Brain microvascular endothelial cell (primary cell): Measurements from ENCODE around the gene ADRA2C.

Source experiments
- DNase-seq: peaks from one replicate; pipeline ENCODE4 v3.0.0-alpha.2; 2020
- H3K27ac ChIP-seq: fragments of 250-450 bp; sonication (Bioruptor Pico); 2 replicates; pipeline ENCODE4 v1.5.1; 2020; ENCODE audit warnings: mild to moderate bottlenecking, moderate library complexity
- H3K27me3 ChIP-seq: fragments of 250-450 bp; sonication (Bioruptor Pico); replicated peaks from 2 replicates; pipeline ENCODE4 v1.5.1; 2020; ENCODE audit warnings: mild to moderate bottlenecking
- H3K36me3 ChIP-seq: fragments of 250-450 bp; sonication (Bioruptor Pico); replicated peaks from 2 replicates; pipeline ENCODE4 v1.5.1; 2020; ENCODE audit warnings: mild to moderate bottlenecking
- H3K4me3 ChIP-seq: 2 replicates; pipeline ENCODE4 v1.5.1; 2011; ENCODE audit warnings: low read depth, mild to moderate bottlenecking, control low read depth, low read length, moderate library complexity
- in situ Hi-C: cut with HindIII; loops from 2 replicates; pipeline ENCODE4 v1.10.0; 2017; ENCODE audit warnings: low sequenced_read_pairs, low pct_ligation_motif_present
- TF ChIP-seq, protein P1 (sequence below): IDR thresholded peaks from 2 replicates; pipeline ENCODE4 v1.5.1; 2011; ENCODE audit warnings: low read depth, mild to moderate bottlenecking, moderate library complexity, low read length, control low read depth, inconsistent platforms; ENCODE audit errors: missing control alignments

The ADRA2C gene

DNA sequence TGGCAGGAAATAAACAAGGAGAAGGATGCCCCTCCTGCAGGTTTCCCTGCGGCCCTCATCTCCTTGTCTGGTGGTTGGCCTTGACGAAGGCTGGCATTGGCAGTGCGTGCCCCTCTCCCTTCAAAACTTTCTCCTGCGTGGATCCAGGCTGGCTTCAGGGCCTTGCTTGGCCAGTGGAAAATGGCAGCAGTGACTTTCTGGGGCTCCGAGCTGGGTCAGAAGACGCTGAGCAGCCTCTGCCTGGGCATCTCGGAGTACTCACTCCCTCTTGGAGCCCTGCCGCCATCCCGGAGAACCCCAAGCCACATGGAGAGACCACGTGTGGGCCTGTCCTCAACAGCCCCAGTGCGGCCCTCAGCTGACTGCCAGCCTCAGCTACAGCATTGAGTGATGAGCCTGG, 39.5 kb downstream of the ADRA2C start:
- no peak overlapping the region for H3K27ac ChIP-seq
- H3K27me3 ChIP-seq = no peaks in the 10 kb centered on the region
- TF ChIP-seq, protein P1, sequence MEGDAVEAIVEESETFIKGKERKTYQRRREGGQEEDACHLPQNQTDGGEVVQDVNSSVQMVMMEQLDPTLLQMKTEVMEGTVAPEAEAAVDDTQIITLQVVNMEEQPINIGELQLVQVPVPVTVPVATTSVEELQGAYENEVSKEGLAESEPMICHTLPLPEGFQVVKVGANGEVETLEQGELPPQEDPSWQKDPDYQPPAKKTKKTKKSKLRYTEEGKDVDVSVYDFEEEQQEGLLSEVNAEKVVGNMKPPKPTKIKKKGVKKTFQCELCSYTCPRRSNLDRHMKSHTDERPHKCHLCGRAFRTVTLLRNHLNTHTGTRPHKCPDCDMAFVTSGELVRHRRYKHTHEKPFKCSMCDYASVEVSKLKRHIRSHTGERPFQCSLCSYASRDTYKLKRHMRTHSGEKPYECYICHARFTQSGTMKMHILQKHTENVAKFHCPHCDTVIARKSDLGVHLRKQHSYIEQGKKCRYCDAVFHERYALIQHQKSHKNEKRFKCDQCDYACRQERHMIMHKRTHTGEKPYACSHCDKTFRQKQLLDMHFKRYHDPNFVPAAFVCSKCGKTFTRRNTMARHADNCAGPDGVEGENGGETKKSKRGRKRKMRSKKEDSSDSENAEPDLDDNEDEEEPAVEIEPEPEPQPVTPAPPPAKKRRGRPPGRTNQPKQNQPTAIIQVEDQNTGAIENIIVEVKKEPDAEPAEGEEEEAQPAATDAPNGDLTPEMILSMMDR = no peak
- DNase-seq = no peak
- H3K4me3 ChIP-seq = no peak overlapping the region
- in situ Hi-C loops = no loop called here
- H3K36me3 ChIP-seq = no peaks in the 10 kb centered on the region

DNA sequence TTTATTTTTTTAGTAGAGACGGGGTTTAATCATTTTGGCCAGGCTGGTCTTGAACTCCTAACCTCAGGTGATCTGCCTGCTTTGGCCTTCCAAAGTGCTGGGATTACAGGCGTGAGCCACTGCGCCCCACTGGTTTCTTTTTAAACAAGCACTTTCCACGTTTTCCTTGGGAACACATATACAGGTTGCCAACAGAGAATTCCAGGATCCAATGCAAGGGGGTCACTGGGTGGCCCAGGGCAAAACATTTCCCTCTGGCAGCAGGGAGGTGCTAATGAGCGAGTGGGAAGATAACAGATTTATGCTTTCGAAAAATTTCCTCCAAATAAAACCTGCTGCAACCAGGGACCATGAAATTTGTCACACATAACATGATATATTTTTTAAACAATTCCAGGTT, 41.1 kb downstream of the ADRA2C start:
- Histone ChIP-seq H3K27ac (no peak overlapping the region), H3K4me3 (no peak overlapping the region), H3K27me3 (no peaks in the 10 kb centered on the region), H3K36me3 (no peaks in the 10 kb centered on the region)
- TF ChIP-seq, protein P1 = no peak
- in situ Hi-C loops = no loop called here
- no peak for DNase-seq

DNA sequence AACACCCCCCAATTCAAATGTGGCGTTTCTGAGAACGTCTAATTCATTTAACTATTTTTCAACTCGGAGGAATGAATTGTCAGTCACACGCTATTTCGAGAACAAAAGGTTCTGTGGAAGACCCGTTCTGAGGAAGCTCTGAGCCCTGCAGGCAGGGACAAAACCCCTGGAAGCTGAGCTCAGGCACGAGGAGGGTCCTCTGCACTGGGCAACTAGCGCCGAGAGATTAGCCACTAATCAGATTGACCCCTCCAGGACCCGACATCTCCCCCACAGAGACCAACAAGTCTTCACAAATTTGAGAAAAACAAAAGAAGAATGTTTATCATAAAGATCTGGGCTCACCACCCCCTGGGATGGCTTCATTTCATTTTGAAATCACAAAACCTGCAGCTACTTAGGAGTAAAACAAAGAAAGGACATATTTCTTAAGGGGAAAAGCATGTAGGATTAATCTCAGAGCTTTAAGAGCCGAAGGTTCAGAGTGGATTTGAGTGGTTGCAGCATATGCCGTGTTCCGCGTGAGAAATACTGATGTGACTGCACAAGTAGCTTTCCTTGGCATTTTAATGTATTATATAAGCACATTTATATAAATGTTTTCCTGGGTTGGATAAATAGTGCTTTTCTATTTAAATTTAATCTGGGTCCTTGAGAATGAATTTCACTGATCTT, 41.8 kb downstream of the ADRA2C start:
- no peak overlapping the region for H3K27ac ChIP-seq
- no peaks in the 10 kb centered on the region for H3K27me3 ChIP-seq
- TF ChIP-seq, protein P1 = no peak
- H3K4me3 ChIP-seq = no peak overlapping the region
- in situ Hi-C loops = no loop called here
- no peaks in the 10 kb centered on the region for H3K36me3 ChIP-seq
- DNase-seq = no peak

DNA sequence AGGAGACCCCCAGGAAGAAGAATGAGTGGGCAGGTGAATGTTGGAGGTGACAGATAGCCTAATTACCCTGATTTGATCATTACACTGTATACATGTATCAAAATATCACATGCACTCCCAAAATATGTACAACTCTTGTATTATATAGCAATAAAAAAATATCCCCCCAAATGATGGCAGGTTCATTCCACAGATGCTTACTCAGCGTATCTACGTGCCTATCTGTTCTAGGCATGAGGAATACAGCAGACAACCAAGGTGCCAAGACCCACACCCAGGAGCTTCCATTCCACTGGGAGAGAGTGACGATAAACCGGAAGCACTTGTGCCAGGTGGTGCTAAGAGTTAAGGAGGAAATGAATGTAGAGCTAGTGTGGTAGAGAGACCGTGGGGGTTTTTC, 42.4 kb downstream of the ADRA2C start:
- TF ChIP-seq, protein P1 = no peak
- in situ Hi-C loops = no loop called here
- H3K4me3 ChIP-seq = no peak overlapping the region

GRCh38 chr4:3809028-3809427, 42.8 kb downstream of the ADRA2C start:
- DNase-seq = no peak
- TF ChIP-seq, protein P1 = no peak
- no peak overlapping the region for H3K27ac ChIP-seq
- no peaks in the 10 kb centered on the region for H3K36me3 ChIP-seq
- H3K4me3 ChIP-seq = no peak overlapping the region
- no peaks in the 10 kb centered on the region for H3K27me3 ChIP-seq
- in situ Hi-C loops = no loop called here

More for the DNA sequence above, 42.4 kb downstream of the ADRA2C start:
- DNase-seq = no peak
- H3K27ac ChIP-seq = no peak overlapping the region
- H3K27me3 ChIP-seq = no peaks in the 10 kb centered on the region
- H3K36me3 ChIP-seq = no peaks in the 10 kb centered on the region
